Gastrocnemius medialis (tissue), 4 donors: ENCODE measurements around the gene RNF115. TPM values are rescaled to one million over a fixed set of nuclear protein-coding genes. Genes with fewer than 3 reads are reported as not detected.

Experiments
- ATAC-seq, 2 donors: fragments of 150-250 bp; one replicate each; pipeline ENCODE4 v1.9.1; 2016
- DNase-seq, 2 donors: peaks; one replicate each; pipeline ENCODE4 v3.0.0-alpha.2; 2019
- H3K27ac ChIP-seq, 4 donors: fragments of 200-600 bp; sonication (generic); 1 replicate in 1 of 4; 2 replicates in 3 of 4; pipeline ENCODE4 v1.5.1; 2016 to 2018; ENCODE audit warnings: mild to moderate bottlenecking in 2 of 4, moderate library complexity in 1 of 4
- H3K27me3 ChIP-seq, 3 donors: fragments of 200-600 bp; sonication (generic) in 2 of 3; 1 replicate in 1 of 3; 2 replicates in 2 of 3; pipeline versions ENCODE4 v1.5.1 to v1.6.0; 2016 to 2019; ENCODE audit warnings: mild to moderate bottlenecking in 1 of 3, moderate library complexity in 1 of 3
- H3K36me3 ChIP-seq, 2 donors: fragments of 200-600 bp; sonication (generic) in 1 of 2; one replicate each; pipeline ENCODE4 v1.5.1; 2017 to 2018
- H3K4me1 ChIP-seq, 2 donors: fragments of 200-600 bp; sonication (generic) in 1 of 2; one replicate each; pipeline ENCODE4 v1.5.1; 2016 to 2017; ENCODE audit warnings: mild to moderate bottlenecking in 2 of 2
- H3K4me3 ChIP-seq, 4 donors: fragments of 200-600 bp; sonication (generic) in 3 of 4; 1 replicate in 1 of 4; 2 replicates in 3 of 4; pipeline ENCODE4 v1.5.1; 2016 to 2019; ENCODE audit warnings: mild to moderate bottlenecking in 2 of 4
- H3K9me3 ChIP-seq, 3 donors: fragments of 200-600 bp; sonication (generic) in 2 of 3; 1 replicate in 1 of 3; 2 replicates in 2 of 3; pipeline ENCODE4 v1.5.1; 2016 to 2019
- CTCF ChIP-seq, 5 experiments: fragments of 450-650 bp in 3 of 5; fragments of 200-600 bp in 2 of 5; sonication (generic) in 2 of 5; IDR thresholded peaks in 4 of 5; conservative IDR thresholded peaks in 1 of 5; 1 replicate in 4 of 5; 2 replicates in 1 of 5; pipeline ENCODE4 v1.5.1; 2016 to 2019; ENCODE audit warnings: antibody characterized with exemption in 5 of 5, mild to moderate bottlenecking in 3 of 5, moderate library complexity in 3 of 5
- POLR2A ChIP-seq, 2 donors: fragments of 450-650 bp; IDR thresholded peaks; one replicate each; pipeline ENCODE4 v1.6.1; 2017; ENCODE audit warnings: antibody characterized with exemption in 2 of 2, mild to moderate bottlenecking in 2 of 2, moderate library complexity in 2 of 2
- in situ Hi-C, 4 donors: fragments of 200-750 bp; cut with MboI; loops; one replicate each; pipeline versions ENCODE4 v1.15.0 to v1.8.0; 2017; ENCODE audit warnings: low sequenced_read_pairs in 4 of 4
- intact Hi-C: fragments of 100-400 bp; cut with DNase I; formaldehyde crosslinking; loops from one replicate; pipeline ENCODE4 v1.15.1; 2023; ENCODE audit warnings: low total_unique reads
- total RNA-seq, 4 donors: library from RNA; depleted of rRNA; stranded (reverse); fragments of >200 nt; gene quantifications; one replicate each; pipeline versions ENCODE4 v1.1.0 to v1.2.3, GENCODE V29; 2016

The RNF115 gene
- total RNA-seq, 4 donors from 2014 or later, result 16.1 to 65.4 (median 37.3) TPM

- ATAC-seq (no peak), DNase-seq (no peak)
- Histone ChIP-seq H3K27ac (no peak overlapping the region), H3K27me3 (no peaks in the 10 kb centered on the region), H3K36me3 (no peaks in the 10 kb centered on the region), H3K4me1 (no peaks in the 10 kb centered on the region), H3K4me3 (no peak overlapping the region), H3K9me3 (no peaks in the 10 kb centered on the region)
- TF ChIP-seq CTCF (IDR thresholded peaks at IDR 0.05 in 4 of 5, conservative IDR thresholded peaks at IDR 0.05 in 1 of 5) (no peak), POLR2A (IDR thresholded peaks at IDR 0.05) (no peak)
- in situ Hi-C loops (no loop called here), intact Hi-C loops (no loop called here)
Observed at GRCh38 chr1:145695821-145696629, 127.9 kb downstream of the RNF115 start.

- DNase-seq, result no peak
- no peaks in the 10 kb centered on the region for H3K27me3 ChIP-seq
- no peak for ATAC-seq
- H3K4me1 ChIP-seq, result no peaks in the 10 kb centered on the region
- in situ Hi-C loops (no loop called here), intact Hi-C loops (no loop called here)
- no peak for TF ChIP-seq CTCF (IDR thresholded peaks at IDR 0.05 in 4 of 5, conservative IDR thresholded peaks at IDR 0.05 in 1 of 5)
- no peak for TF ChIP-seq POLR2A (IDR thresholded peaks at IDR 0.05)
- no peaks in the 10 kb centered on the region for H3K9me3 ChIP-seq
- H3K27ac ChIP-seq, result no peak overlapping the region
- H3K4me3 ChIP-seq, result no peak overlapping the region
- no peaks in the 10 kb centered on the region for H3K36me3 ChIP-seq
Observed at GRCh38 chr1:145692785-145693443, 131.0 kb downstream of the RNF115 start.

- intact Hi-C loops (no loop called here), in situ Hi-C loops (no loop called here)
- H3K27ac ChIP-seq, result no peak overlapping the region
- no peak for ATAC-seq
- H3K4me3 ChIP-seq, result no peak overlapping the region
- DNase-seq, result peak in 1 of 2 donors; percentile 13
- no peaks in the 10 kb centered on the region for H3K4me1 ChIP-seq
- no peak for TF ChIP-seq POLR2A (IDR thresholded peaks at IDR 0.05)
- H3K9me3 ChIP-seq, result no peaks in the 10 kb centered on the region
- H3K27me3 ChIP-seq, result no peaks in the 10 kb centered on the region
- H3K36me3 ChIP-seq, result no peaks in the 10 kb centered on the region
Observed at GRCh38 chr1:145690587-145691558, 133.0 kb downstream of the RNF115 start.

GRCh38 chr1:145689922-145690321 is 134.0 kb downstream of the RNF115 start:
- H3K27me3 ChIP-seq, result no peaks in the 10 kb centered on the region
- DNase-seq (no peak), ATAC-seq (no peak)
- no peaks in the 10 kb centered on the region for H3K9me3 ChIP-seq
- H3K4me3 ChIP-seq, result no peak overlapping the region
- H3K4me1 ChIP-seq, result no peaks in the 10 kb centered on the region
- no peak overlapping the region for H3K27ac ChIP-seq
- H3K36me3 ChIP-seq, result no peaks in the 10 kb centered on the region
- intact Hi-C loops (no loop called here), in situ Hi-C loops (no loop called here)
- no peak for TF ChIP-seq POLR2A (IDR thresholded peaks at IDR 0.05)
- TF ChIP-seq CTCF (IDR thresholded peaks at IDR 0.05 in 4 of 5, conservative IDR thresholded peaks at IDR 0.05 in 1 of 5), result no peak
